Measurements from ENCODE around the gene ALG14.

DNA sequence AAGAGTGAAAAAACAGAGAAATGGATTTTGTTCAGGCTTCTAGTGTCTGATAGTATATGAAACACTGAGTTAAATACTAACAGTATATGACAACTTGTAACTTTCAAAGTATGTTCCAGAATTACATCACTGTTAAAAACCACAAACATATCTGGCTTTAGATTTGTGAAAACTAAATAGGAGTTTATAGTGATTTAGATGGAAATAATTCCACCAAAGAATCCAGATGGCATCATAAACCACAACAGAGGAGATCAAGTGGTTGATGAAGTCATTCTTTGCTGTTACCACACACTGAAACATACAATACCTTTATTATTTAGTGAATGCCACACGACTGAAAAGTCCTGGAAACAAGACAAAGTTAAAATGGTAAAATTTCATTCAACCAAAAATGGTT lies 37.2 kb downstream of the ALG14 start:
- no peak for TF ChIP-seq POLR2A (IDR thresholded peaks at IDR 0.05; ENCODE audit: low read depth, low read length)
- no peak for TF ChIP-seq POLR2AphosphoS5 (IDR thresholded peaks at IDR 0.05; ENCODE audit: low read depth, low read length)
- TF ChIP-seq SPI1 (IDR thresholded peaks at IDR 0.05; ENCODE audit: low read depth, low read length), result no peak
- TF ChIP-seq POU2F2 (IDR thresholded peaks at IDR 0.05; ENCODE audit: low read depth, low read length), result no peak

Measured in GM12891 (cell line).